Activated naive CD4-positive, alpha-beta T cell treated with Interleukin-2 at 50 U/mL for 16 hours (primary cell): ENCODE results near the gene PRND.
A peak's percentile ranks its signal among the peaks of the same experiment; 100 is the strongest.
"Not testable (repeated sequence)": the region's sequence is repeated elsewhere in the genome, so short reads cannot be mapped to it uniquely, and the experiment has no call there.

Experiments
- DNase-seq: peaks from one replicate; pipeline ENCODE4 v3.0.0-alpha.2; 2020

Gene PRND

GRCh38 chr20:4740774-4741431 lies 19.2 kb downstream of the PRND start:
- DNase-seq = peak; percentile 71

DNA sequence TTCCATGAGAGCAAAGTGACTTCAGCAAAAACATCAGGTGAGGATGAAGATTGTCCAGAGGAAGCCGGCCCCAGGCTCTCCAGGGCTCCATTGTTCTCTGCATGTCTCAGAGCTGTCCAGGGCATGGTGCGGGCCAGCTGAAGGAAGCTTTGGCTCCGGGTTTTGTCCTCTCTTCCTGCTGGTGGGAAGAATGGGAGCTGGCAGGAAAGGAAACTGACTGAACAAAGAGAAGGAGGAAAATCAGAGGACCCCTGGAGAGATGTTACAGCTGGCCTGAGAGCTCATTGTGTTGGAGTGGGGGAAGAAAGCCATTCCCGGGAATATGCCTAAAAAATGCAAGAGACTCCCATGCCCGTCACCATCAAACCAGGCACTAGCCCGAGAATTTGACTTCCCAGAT lies 27.1 kb downstream of the PRND start:
- DNase-seq = no peak

DNA sequence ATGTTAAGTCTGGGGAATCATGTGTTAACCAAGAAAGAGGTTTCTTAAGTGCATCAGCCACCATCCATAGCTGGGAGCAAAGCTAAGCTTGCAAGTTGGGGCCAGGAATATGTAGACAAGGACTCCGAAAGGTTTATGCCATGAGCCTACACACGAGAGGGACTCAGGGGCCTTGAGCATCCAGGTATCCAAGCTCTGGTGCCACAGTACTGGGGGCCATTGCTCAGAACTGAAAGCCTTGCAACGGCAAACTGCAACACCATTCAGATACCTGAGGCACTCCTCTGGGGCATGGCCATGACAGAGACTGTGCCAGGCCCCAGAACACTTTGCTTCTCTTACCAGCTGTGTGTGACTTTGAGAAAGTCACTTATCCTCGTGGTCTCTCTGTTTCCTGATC lies 27.6 kb downstream of the PRND start:
- no peak for DNase-seq

DNA sequence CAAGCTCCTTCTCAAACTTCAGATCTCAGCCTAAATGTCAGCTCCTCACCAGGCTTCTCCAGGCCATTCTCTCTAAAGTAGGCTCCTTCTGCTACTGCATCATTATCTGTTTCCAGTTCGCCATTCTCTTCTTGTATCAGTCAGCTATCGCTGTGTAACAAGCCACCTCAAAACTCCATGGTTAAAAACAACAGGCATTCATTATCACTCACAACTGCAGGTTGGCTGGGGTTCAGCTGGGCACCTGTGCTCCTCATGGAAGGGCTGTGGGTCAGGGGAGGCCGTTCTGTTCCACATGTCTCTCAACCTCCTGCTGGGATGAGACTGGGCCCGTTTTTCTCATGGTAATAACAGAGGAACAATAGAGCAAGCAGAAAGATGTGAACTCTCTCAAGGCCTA lies 28.7 kb downstream of the PRND start:
- DNase-seq = no peak

- peak; percentile 53 for DNase-seq
Observed at GRCh38 chr20:4759100-4759884, 37.6 kb downstream of the PRND start.

GRCh38 chr20:4763261-4763660 lies 41.6 kb downstream of the PRND start:
- DNase-seq = no peak

- DNase-seq = no peak
Observed at GRCh38 chr20:4763723-4764510, 42.2 kb downstream of the PRND start.

- no peak for DNase-seq
Observed at GRCh38 chr20:4764805-4765204, 43.1 kb downstream of the PRND start.

DNA sequence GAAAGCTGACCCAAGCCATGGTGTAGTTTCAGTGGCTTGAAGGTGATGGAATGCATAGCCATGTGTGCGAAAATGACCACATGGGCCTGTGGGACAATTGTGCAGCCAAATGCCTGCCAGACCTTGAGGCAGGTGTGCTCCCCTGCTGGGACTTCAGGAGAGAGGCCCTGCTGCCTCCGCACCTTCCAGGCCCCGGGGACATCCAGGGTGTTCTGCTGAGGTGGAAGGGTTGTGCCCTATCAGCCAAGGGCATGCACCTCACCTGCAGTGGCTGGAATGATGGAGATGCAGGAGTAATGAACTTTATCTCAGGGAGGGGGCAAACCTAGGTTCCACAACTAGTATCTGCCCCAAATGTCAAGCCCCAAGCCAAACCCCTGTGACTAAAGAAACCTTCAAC lies 44.0 kb downstream of the PRND start:
- DNase-seq = no peak

GRCh38 chr20:4766631-4767030 lies 44.9 kb downstream of the PRND start:
- no peak for DNase-seq

DNA sequence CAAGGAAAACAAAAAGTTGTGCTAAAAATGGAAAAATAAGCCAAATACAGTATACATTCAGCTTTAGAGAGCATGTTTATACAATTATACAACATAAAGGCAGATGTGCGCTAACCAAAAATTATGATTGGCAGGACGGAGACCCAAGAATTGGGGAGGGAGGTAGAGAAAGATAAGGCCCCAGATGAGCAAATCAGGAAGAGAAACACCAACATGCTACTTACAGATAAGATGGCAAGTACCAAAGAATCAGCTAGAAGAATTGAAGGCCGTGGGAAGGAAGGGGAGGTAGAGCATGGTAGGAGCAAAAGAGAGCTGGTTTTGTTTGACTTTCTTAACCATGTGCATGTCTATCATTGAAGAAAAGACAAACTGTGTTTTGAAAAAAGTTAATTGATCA lies 45.4 kb downstream of the PRND start:
- DNase-seq = no peak

DNA sequence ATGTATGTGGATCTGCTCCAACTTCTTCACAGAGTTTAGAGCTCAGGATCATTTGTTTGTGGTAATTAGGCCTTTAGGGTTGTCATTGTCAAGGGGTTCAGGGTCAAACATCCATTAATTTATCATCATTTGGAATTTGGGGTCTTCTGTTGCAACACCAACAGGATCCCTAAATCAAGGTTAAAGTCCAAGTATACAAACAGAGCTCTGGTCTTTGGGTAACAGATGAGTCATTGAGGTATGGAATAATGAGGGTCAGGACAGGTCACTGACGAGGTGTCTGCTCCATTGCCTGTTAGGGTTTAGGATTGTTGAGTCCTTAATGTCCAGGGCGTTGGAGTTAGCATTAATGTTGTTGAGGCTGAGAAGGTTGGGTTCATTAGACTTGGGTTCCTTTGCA lies 47.6 kb downstream of the PRND start:
- no peak for DNase-seq

GRCh38 chr20:4770026-4770425 lies 48.3 kb downstream of the PRND start:
- DNase-seq = no peak

DNA sequence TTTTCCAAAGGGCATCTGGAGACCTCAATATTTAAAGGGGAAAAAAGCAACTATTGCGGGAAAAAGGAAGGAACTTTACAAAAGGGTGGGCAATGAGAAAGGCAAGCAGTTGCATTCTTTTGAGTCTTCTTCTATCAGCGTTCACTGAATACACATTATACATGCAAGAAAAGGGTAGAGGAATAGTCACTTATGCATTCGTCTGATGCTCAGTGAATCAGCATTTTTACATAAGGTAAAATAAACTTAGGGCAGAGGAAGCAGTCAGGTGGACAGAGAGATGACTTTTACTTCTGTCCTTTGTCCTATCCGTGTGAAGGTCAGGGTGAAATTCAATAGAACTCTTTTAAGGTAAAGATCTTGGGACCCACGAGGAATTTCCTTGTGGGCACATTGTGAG lies 49.3 kb downstream of the PRND start:
- no peak for DNase-seq

GRCh38 chr20:4772132-4772531 lies 50.4 kb downstream of the PRND start:
- no peak for DNase-seq

GRCh38 chr20:4773014-4773413 lies 51.3 kb downstream of the PRND start:
- not testable (repeated sequence) for DNase-seq

GRCh38 chr20:4773736-4774135 lies 52.0 kb downstream of the PRND start:
- DNase-seq = no peak

GRCh38 chr20:4774207-4774606 lies 52.5 kb downstream of the PRND start:
- no peak for DNase-seq

DNA sequence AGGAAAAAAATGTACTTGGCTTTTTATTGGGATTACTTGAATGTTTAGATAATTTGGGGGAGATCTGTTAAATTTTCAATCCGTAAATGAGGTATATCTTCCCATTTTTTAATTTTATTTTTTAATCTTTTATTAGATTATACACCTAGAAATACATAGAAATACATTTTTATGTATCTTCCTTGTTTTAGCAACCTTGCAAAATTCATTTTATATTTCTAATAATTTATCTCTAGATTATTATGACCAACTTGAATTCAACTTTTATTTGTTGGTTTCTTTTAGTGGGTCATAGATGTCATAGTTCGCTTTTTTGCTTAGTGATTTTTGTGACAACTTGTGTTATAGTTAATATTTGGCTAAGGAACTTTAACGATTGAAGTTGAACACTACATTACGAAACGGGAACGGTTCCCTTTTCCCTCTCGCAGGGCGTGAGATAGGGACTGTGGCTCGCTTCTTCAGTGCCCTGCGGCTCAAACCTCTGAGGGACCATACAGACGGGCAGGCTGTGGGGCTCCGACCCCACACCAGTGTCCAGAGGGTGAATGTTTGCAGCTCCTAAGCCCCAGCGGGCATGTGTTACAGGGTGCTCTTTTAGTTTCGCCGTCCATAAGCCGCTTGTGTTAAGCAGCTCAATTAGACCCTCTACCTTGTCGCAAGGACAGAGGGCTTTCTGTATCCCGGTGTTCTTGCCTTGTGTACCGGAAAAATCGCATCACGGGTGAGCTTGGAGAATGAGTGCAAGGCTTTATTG lies 53.8 kb downstream of the PRND start:
- DNase-seq = no peak

DNA sequence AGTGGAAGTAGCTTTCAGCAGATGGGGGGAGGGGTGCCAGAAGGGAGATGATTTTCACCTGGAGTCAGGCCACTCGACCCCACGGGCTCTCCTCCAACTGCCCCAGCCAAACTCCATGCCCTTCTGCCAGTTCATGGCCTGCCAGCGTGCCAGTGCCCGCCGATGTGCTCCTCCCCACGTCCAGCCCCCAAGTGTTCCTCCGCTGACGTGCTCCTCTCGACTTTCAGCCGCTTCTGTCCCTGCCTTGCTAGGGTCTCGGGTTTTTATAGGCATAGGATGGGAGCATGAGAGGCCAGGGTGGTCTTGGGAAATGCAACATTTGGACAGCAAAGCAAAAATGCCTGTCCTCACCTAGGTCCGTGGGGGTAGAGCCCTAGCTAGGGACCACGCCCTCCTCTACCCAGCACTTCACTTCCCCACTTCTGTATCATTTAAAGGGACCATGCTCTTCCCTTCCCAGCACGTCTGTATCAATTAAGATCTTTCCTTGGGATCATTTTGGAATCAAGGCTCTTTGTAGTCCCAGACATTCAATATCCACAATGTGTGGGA lies 54.4 kb downstream of the PRND start:
- DNase-seq = no peak
